SK-N-SH treated with all-trans-retinoic acid at 6 μM for 48 hours (cell line): ENCODE results near the gene PPP1CA.

Experiments
- BACH2 ChIP-seq: fragments of 250-450 bp; sonication (Bioruptor Pico); IDR thresholded peaks from 2 replicates; pipeline ENCODE4 v1.9.0; 2021; ENCODE audit warnings: mild to moderate bottlenecking, borderline replicate concordance
- CREB5 ChIP-seq: fragments of 250-450 bp; sonication (Bioruptor Pico); IDR thresholded peaks from 2 replicates; pipeline ENCODE4 v1.5.1; 2020; ENCODE audit warnings: low read depth, mild to moderate bottlenecking, moderate library complexity
- GLIS3 ChIP-seq: fragments of 250-450 bp; sonication (Bioruptor Pico); IDR thresholded peaks from 2 replicates; pipeline ENCODE4 v1.5.0; 2020; ENCODE audit warnings: mild to moderate bottlenecking, moderate library complexity
- OSR1 ChIP-seq: fragments of 250-450 bp; sonication (Bioruptor Pico); IDR thresholded peaks from 2 replicates; pipeline ENCODE4 v1.8.0; 2022; ENCODE audit warnings: moderate library complexity, mild to moderate bottlenecking, inconsistent platforms
- PATZ1 ChIP-seq: fragments of 250-450 bp; sonication (Bioruptor Pico); IDR thresholded peaks from 2 replicates; pipeline ENCODE4 v1.8.0; 2020; ENCODE audit warnings: mild to moderate bottlenecking, moderate library complexity, borderline replicate concordance
- POU6F1 ChIP-seq: fragments of 250-450 bp; sonication (Bioruptor Pico); IDR thresholded peaks from 2 replicates; pipeline ENCODE4 v1.8.0; 2021; ENCODE audit warnings: low read depth, mild to moderate bottlenecking, moderate library complexity, borderline replicate concordance
- PPARA ChIP-seq: fragments of 250-450 bp; sonication (Bioruptor Pico); IDR thresholded peaks from 2 replicates; pipeline ENCODE4 v1.5.0; 2020; ENCODE audit warnings: mild to moderate bottlenecking, borderline replicate concordance
- SNAI2 ChIP-seq: fragments of 250-450 bp; sonication (Bioruptor Pico); IDR thresholded peaks from 2 replicates; pipeline ENCODE4 v1.5.0; 2020; ENCODE audit warnings: mild to moderate bottlenecking, moderate library complexity
- ZFP3 ChIP-seq: fragments of 250-450 bp; sonication (Bioruptor Pico); IDR thresholded peaks from 2 replicates; pipeline ENCODE4 v1.5.0; 2020; ENCODE audit warnings: mild to moderate bottlenecking, moderate library complexity

- TF ChIP-seq SNAI2 = no peak
- TF ChIP-seq GLIS3 (CRISPR knock-in tag) = no peak
- no peak for TF ChIP-seq POU6F1 (CRISPR knock-in tag)
- no peak for TF ChIP-seq OSR1
- no peak for TF ChIP-seq CREB5 (CRISPR knock-in tag)
- TF ChIP-seq PPARA (CRISPR knock-in tag) = no peak
- TF ChIP-seq ZFP3 (CRISPR knock-in tag) = no peak
- TF ChIP-seq BACH2 = no peak
- TF ChIP-seq PATZ1 (CRISPR knock-in tag) = no peak
These were observed 14.6 kb downstream of the PPP1CA start for GRCh38 chr11:67387069-67387468.
